BJ (cell line): Measurements from ENCODE around the gene ZNF622. TPM values are rescaled to one million over a fixed set of nuclear protein-coding genes. Genes with fewer than 3 reads are reported as not detected.

Source experiments
- CTCF ChIA-PET: fragments of 350-600 bp; formaldehyde crosslinking; extraction: SDS; loops from one replicate; lab custom pipeline; 2021; ENCODE audit warnings: antibody characterized with exemption, inconsistent platforms; lab: Yijun Ruan, JAX
- POLR2A ChIA-PET: fragments of 300-600 bp; sonication (Branson Sonifier 250); formaldehyde crosslinking; extraction: SDS; loops from one replicate; lab custom pipeline; 2021; ENCODE audit warnings: antibody characterized with exemption; lab: Charles Lee
- DNase-seq: peaks from one replicate; pipeline ENCODE4 v3.0.0-alpha.2; 2011; ENCODE audit warnings: low read depth
- H3K27me3 ChIP-seq: 2 replicates; pipeline ENCODE4 v1.6.0; 2011; ENCODE audit warnings: low read length; ENCODE audit not compliant: control insufficient read depth, insufficient read depth
- H3K36me3 ChIP-seq: 2 replicates; pipeline ENCODE4 v1.5.1; 2011; ENCODE audit warnings: low read length; ENCODE audit not compliant: control insufficient read depth, insufficient read depth
- H3K4me3 ChIP-seq: 2 replicates; pipeline ENCODE4 v1.5.1; 2011; ENCODE audit warnings: low read depth, mild to moderate bottlenecking, control low read depth, low read length
- polyA plus RNA-seq: library from polyadenylated mRNA; depleted of rRNA; stranded (reverse); fragments of >200 nt; gene quantifications from 2 replicates; pipeline ENCODE4 v1.2.3, GENCODE V29; 2011
- TF ChIP-seq, protein P1 (sequence below): IDR thresholded peaks from 2 replicates; pipeline ENCODE4 v1.5.1; 2011; ENCODE audit warnings: low read depth, mild to moderate bottlenecking, control low read depth, inconsistent platforms, low read length, moderate library complexity; ENCODE audit not compliant: insufficient read depth

The ZNF622 gene
- polyA plus RNA-seq, 1 experiment: 16.9 TPM

DNA sequence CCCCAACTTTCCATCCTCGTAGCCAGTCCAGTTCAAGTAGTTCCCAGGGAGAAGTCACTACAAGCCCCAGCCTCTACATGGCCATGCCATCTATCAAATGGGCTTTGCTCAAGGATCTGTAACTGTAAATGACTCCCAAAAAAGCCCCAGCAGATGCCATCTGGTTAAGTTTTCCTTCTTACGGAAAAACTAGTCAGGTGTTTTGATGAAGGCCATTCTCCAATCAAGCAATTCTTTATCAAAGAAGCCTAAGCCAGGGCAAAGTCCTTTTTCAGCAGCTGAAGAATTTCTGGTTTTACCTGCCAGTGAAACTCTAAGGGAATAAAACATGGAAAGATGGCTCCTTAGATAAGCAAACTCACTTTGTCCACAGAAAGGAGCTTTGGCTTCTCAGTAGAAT lies 21.9 kb upstream of the ZNF622 start:
- Histone ChIP-seq H3K27me3 (peaks cover 2% of the 10 kb centered on the region), H3K4me3 (no peak overlapping the region), H3K36me3 (no peaks in the 10 kb centered on the region)
- ChIA-PET POLR2A (no interaction called here), CTCF (interaction anchor here (0.9 to 7.1 kb wide), 3 partner anchors 13 to 703 kb away, joined by 3 to 166 read pairs (median 3); no protein-coding TSS in a partner anchor)
- TF ChIP-seq, protein P1, sequence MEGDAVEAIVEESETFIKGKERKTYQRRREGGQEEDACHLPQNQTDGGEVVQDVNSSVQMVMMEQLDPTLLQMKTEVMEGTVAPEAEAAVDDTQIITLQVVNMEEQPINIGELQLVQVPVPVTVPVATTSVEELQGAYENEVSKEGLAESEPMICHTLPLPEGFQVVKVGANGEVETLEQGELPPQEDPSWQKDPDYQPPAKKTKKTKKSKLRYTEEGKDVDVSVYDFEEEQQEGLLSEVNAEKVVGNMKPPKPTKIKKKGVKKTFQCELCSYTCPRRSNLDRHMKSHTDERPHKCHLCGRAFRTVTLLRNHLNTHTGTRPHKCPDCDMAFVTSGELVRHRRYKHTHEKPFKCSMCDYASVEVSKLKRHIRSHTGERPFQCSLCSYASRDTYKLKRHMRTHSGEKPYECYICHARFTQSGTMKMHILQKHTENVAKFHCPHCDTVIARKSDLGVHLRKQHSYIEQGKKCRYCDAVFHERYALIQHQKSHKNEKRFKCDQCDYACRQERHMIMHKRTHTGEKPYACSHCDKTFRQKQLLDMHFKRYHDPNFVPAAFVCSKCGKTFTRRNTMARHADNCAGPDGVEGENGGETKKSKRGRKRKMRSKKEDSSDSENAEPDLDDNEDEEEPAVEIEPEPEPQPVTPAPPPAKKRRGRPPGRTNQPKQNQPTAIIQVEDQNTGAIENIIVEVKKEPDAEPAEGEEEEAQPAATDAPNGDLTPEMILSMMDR: no peak
- DNase-seq: no peak

DNA sequence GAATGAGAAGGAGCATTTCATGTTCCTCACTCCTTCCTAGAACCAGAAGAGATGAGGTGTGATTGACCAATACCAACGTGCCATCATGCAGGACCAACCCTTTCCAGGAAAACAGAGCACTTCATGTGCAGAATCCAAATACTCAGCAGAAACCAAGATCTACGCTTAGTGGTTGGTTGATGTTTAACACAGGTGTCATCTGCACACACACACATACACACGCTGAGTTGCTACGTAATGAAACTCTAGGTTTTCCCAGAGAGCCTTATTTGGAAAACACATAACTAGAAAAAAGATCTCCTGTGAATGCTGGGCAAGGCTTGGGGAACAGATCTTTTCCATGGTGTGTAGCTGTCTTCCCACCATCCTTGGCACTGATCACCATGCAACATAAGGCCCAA lies 21.1 kb upstream of the ZNF622 start:
- ChIA-PET POLR2A (no interaction called here), CTCF (interaction anchor here (1.6 to 7.1 kb wide), 2 partner anchors 62 to 703 kb away, joined by 3 to 166 read pairs; no protein-coding TSS in a partner anchor)
- DNase-seq: no peak
- TF ChIP-seq, protein P1: no peak
- Histone ChIP-seq H3K36me3 (no peaks in the 10 kb centered on the region), H3K4me3 (no peak overlapping the region), H3K27me3 (peaks cover 2% of the 10 kb centered on the region)

DNA sequence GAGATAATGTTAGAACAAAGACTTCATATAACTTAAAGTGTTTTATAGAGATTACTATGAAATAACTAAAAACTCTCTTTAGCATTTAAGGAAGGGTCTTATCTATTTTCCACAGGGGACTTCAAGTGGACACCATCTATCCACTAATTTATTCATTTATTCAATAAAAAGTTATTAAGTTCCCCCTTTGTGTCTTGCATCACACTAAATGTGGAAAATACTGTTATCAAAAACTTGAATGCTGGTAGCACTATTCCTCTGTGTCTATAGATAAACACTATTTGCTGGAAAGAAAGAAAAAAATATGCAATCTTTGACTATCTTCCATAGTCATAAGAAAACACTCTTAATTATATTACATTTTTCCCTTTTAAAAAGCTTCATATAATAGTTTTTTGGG lies 20.1 kb upstream of the ZNF622 start:
- TF ChIP-seq, protein P1: no peak
- ChIA-PET CTCF (interaction anchor here (1.1 kb wide), 1 partner anchor 60 kb away, joined by 3 read pairs; no protein-coding TSS in a partner anchor), POLR2A (no interaction called here)
- H3K27me3 ChIP-seq: peaks cover 2% of the 10 kb centered on the region
- no peaks in the 10 kb centered on the region for H3K36me3 ChIP-seq
- H3K4me3 ChIP-seq: no peak overlapping the region
- no peak for DNase-seq

DNA sequence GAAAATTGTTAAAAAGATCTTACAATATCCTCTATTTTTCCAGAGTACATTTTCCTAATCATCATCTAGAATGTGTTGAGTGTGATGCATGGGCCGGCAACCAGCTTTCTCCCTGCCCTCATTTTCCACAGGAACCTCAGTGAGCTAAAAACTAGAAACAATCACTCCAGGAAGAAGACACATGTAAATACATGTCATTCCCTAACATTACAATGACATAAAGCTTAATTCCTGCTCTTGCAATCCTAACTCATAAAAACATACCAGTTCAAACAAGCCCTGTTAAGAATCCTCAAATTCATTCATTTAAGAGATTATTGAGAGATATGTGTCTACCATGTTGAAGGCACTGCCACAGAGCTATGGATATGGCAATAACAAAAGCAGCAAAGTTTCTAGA lies 18.5 kb upstream of the ZNF622 start:
- CTCF ChIA-PET: interaction anchor here (1.1 to 5.1 kb wide), 3 partner anchors 66 to 719 kb away, joined by 3 to 38 read pairs (median 16); no protein-coding TSS in a partner anchor

DNA sequence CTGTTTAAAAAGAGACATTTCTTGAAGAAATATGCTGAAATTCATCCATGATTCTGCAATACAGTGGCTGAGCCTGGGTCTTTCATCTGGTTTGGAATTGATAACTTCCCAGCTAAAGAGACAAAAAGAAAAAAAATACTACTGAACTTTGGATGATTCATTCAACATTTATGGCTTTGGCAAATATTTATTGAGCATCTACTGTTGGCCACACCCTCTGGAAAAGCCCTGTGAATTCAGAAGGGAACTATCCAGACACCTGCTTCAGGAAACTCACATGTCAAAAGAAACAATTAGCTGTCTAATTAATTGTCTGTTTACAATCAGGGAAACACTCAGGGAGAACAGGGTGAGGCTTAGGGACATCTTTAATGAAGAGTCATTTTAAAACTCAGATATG lies 17.8 kb upstream of the ZNF622 start:
- TF ChIP-seq, protein P1: no peak
- ChIA-PET CTCF (interaction anchor here (1.0 to 5.1 kb wide), 5 partner anchors 13 to 733 kb away, joined by 3 to 38 read pairs (median 3); no protein-coding TSS in a partner anchor), POLR2A (no interaction called here)
- no peak for DNase-seq
- Histone ChIP-seq H3K27me3 (peaks cover 2% of the 10 kb centered on the region), H3K4me3 (no peak overlapping the region), H3K36me3 (no peaks in the 10 kb centered on the region)

More for the DNA sequence above, 18.5 kb upstream of the ZNF622 start:
- TF ChIP-seq, protein P1: no peak
- H3K27me3 ChIP-seq: peaks cover 2% of the 10 kb centered on the region
- no peaks in the 10 kb centered on the region for H3K36me3 ChIP-seq
- no peak overlapping the region for H3K4me3 ChIP-seq
- no peak for DNase-seq
- POLR2A ChIA-PET: interaction anchor here (0.6 kb wide), 1 partner anchor 38 kb away, joined by 4 read pairs; no protein-coding TSS in a partner anchor
